IMR-90 (cell line): Measurements from ENCODE around the gene ETFA. TPM values are rescaled to one million over a fixed set of nuclear protein-coding genes. Genes with fewer than 3 reads are reported as not detected.

Source experiments
- ATAC-seq: fragments of 200-7000 bp; cut with Tn5 transposase; 2 replicates; pipeline ENCODE4 v1.9.1; 2020; ENCODE audit warnings: low read depth, mild to moderate bottlenecking, moderate library complexity
- BruUV-seq: library from RNA; stranded (reverse); fragments of 400-500 nt; replicated peaks from 2 replicates; lab custom pipeline; 2021; lab: Mats Ljungman, UMichigan
- CTCF ChIA-PET: fragments of 300-600 bp; formaldehyde crosslinking; extraction: SDS; loops from one replicate; lab custom pipeline; 2021; ENCODE audit warnings: antibody characterized with exemption; lab: Yijun Ruan, JAX
- POLR2A ChIA-PET: fragments of 300-600 bp; sonication (Branson Sonifier 250); formaldehyde crosslinking; loops from one replicate; lab custom pipeline; 2022; ENCODE audit warnings: antibody characterized with exemption; ENCODE audit not compliant: unreplicated experiment; lab: Charles Lee
- DNase-seq: peaks from one replicate; pipeline ENCODE4 v3.0.0; 2013
- H2AFZ ChIP-seq: replicated peaks from 2 replicates; pipeline ENCODE3; 2013; ENCODE audit warnings: low read length, mild to moderate bottlenecking; ENCODE audit not compliant: poor library complexity
- H2AK5ac ChIP-seq: 2 replicates; pipeline ENCODE4 v1.6.1; 2013; ENCODE audit warnings: low read depth, low read length, inconsistent platforms
- H2AK9ac ChIP-seq: replicated peaks from 2 replicates; pipeline ENCODE3; 2013; ENCODE audit warnings: mild to moderate bottlenecking, low read depth, low read length, moderate library complexity; ENCODE audit not compliant: poor library complexity
- H2BK120ac ChIP-seq: 2 replicates; pipeline ENCODE4 v1.6.1; 2013; ENCODE audit warnings: low read depth, low read length, inconsistent platforms
- H2BK15ac ChIP-seq: 3 replicates; pipeline ENCODE4 v1.6.1; 2013; ENCODE audit warnings: low read depth, low read length, inconsistent platforms
- H2BK20ac ChIP-seq: 2 replicates; pipeline ENCODE4 v1.6.1; 2013; ENCODE audit warnings: low read depth, mild to moderate bottlenecking, inconsistent platforms, low read length, moderate library complexity
- H2BK5ac ChIP-seq: 2 replicates; pipeline ENCODE4 v1.6.1; 2013; ENCODE audit warnings: mild to moderate bottlenecking, low read depth, low read length, inconsistent platforms; ENCODE audit not compliant: poor library complexity, severe bottlenecking
- H3K14ac ChIP-seq: replicated peaks from 2 replicates; pipeline ENCODE4 v1.6.1; 2013; ENCODE audit warnings: low read depth, low read length, inconsistent platforms
- H3K18ac ChIP-seq: 2 replicates; pipeline ENCODE4 v1.6.1; 2013; ENCODE audit warnings: low read depth, low read length, control low read depth
- H3K23ac ChIP-seq: 2 replicates; pipeline ENCODE4 v1.6.1; 2013; ENCODE audit warnings: low read depth, low read length, inconsistent platforms
- H3K27ac ChIP-seq: 2 replicates; pipeline ENCODE4 v1.5.1; 2013; ENCODE audit warnings: mild to moderate bottlenecking, control low read depth, low read length; ENCODE audit not compliant: insufficient read depth
- H3K27me3 ChIP-seq: 2 replicates; pipeline ENCODE4 v1.6.1; 2013; ENCODE audit warnings: low read length; ENCODE audit not compliant: control insufficient read depth, insufficient read depth
- H3K36me3 ChIP-seq: 2 replicates; pipeline ENCODE4 v1.6.1; 2013; ENCODE audit warnings: low read length, mixed read lengths; ENCODE audit not compliant: control insufficient read depth, insufficient read depth
- H3K4ac ChIP-seq: 2 replicates; pipeline ENCODE4 v1.6.1; 2013; ENCODE audit warnings: low read depth, low read length, inconsistent platforms
- H3K4me1 ChIP-seq: 2 replicates; pipeline ENCODE4 v1.6.1; 2013; ENCODE audit warnings: low read length, mixed read lengths; ENCODE audit not compliant: control insufficient read depth, insufficient read depth
- H3K4me2 ChIP-seq: 2 replicates; pipeline ENCODE4 v1.6.1; 2013; ENCODE audit warnings: low read depth, mild to moderate bottlenecking, control low read depth, low read length, moderate library complexity
- H3K4me3 ChIP-seq: 2 replicates; pipeline ENCODE4 v1.5.1; 2013; ENCODE audit warnings: low read depth, mild to moderate bottlenecking, control low read depth, low read length, moderate library complexity; ENCODE audit not compliant: insufficient read depth
- H3K56ac ChIP-seq: 2 replicates; pipeline ENCODE4 v1.6.1; 2013; ENCODE audit warnings: low read length, inconsistent platforms; ENCODE audit not compliant: insufficient read depth; ENCODE audit errors: extremely low read depth
- H3K79me1 ChIP-seq, 2 experiments: 2 replicates each; pipeline ENCODE4 v1.6.1; 2013; ENCODE audit warnings: low read length in 2 of 2, inconsistent platforms in 1 of 2, low read depth in 1 of 2
- H3K9ac ChIP-seq: 2 replicates; pipeline ENCODE4 v1.6.1; 2013; ENCODE audit warnings: low read depth, low read length, control low read depth
- H3K9me1 ChIP-seq: 2 replicates; pipeline ENCODE4 v1.6.1; 2013; ENCODE audit warnings: low read length, inconsistent platforms; ENCODE audit not compliant: insufficient read depth
- H3K9me3 ChIP-seq: 2 replicates; pipeline ENCODE4 v1.6.1; 2013; ENCODE audit warnings: low read length; ENCODE audit not compliant: control insufficient read depth, insufficient read depth
- H4K20me1 ChIP-seq: 2 replicates; pipeline ENCODE4 v1.6.1; 2013; ENCODE audit warnings: low read length, inconsistent platforms; ENCODE audit not compliant: insufficient read depth
- H4K5ac ChIP-seq: 2 replicates; pipeline ENCODE4 v1.6.1; 2013; ENCODE audit warnings: mild to moderate bottlenecking, low read depth, low read length, control low read depth
- H4K8ac ChIP-seq, 2 experiments: 2 replicates each; pipeline ENCODE4 v1.6.1; 2013; ENCODE audit warnings: low read depth in 2 of 2, low read length in 2 of 2, control low read depth in 1 of 2, inconsistent platforms in 1 of 2
- H4K91ac ChIP-seq: 2 replicates; pipeline ENCODE4 v1.6.1; 2013; ENCODE audit warnings: low read depth, low read length, inconsistent platforms; ENCODE audit not compliant: insufficient read depth
- BHLHE40 ChIP-seq: fragments of 150-350 bp; IDR thresholded peaks from 2 replicates; pipeline ENCODE4 v1.6.1; 2016; ENCODE audit warnings: mild to moderate bottlenecking, low read depth, low read length
- CEBPB ChIP-seq: IDR thresholded peaks from 2 replicates; pipeline ENCODE4 v1.6.1; 2012; ENCODE audit warnings: low read depth, low read length, improper control_type of control experiment
- CHD1 ChIP-seq: IDR thresholded peaks from 2 replicates; pipeline ENCODE4 v1.6.1; 2012; ENCODE audit warnings: low read depth, low read length, improper control_type of control experiment
- CTCF ChIP-seq: conservative IDR thresholded peaks from 2 replicates; pipeline ENCODE4 v1.5.1; 2012; ENCODE audit warnings: mild to moderate bottlenecking, low read depth, low read length, improper control_type of control experiment
- FOS ChIP-seq: fragments of 150-350 bp; IDR thresholded peaks from 2 replicates; pipeline ENCODE4 v1.6.1; 2016; ENCODE audit warnings: low read depth, low read length
- MAFK ChIP-seq: IDR thresholded peaks from 2 replicates; pipeline ENCODE4 v1.6.1; 2012; ENCODE audit warnings: low read depth, low read length, improper control_type of control experiment
- MAZ ChIP-seq: IDR thresholded peaks from 2 replicates; pipeline ENCODE4 v1.6.1; 2012; ENCODE audit warnings: low read depth, mild to moderate bottlenecking, low read length, improper control_type of control experiment, moderate library complexity, borderline replicate concordance
- MXI1 ChIP-seq: IDR thresholded peaks from 2 replicates; pipeline ENCODE4 v1.6.1; 2012; ENCODE audit warnings: low read depth, mild to moderate bottlenecking, low read length, moderate library complexity, borderline replicate concordance
- NFE2L2 ChIP-seq: fragments of 150-350 bp; IDR thresholded peaks from 2 replicates; pipeline ENCODE4 v1.6.1; 2016; ENCODE audit warnings: low read depth, mild to moderate bottlenecking, low read length
- POLR2A ChIP-seq: IDR thresholded peaks from 2 replicates; pipeline ENCODE4 v1.6.1; 2012; ENCODE audit warnings: mild to moderate bottlenecking, low read depth, low read length
- RAD21 ChIP-seq: IDR thresholded peaks from 2 replicates; pipeline ENCODE4 v1.6.1; 2012; ENCODE audit warnings: low read length, improper control_type of control experiment
- RCOR1 ChIP-seq: IDR thresholded peaks from 2 replicates; pipeline ENCODE4 v1.6.1; 2012; ENCODE audit warnings: mild to moderate bottlenecking, low read length, improper control_type of control experiment; ENCODE audit not compliant: insufficient replicate concordance
- RFX5 ChIP-seq: IDR thresholded peaks from 2 replicates; pipeline ENCODE4 v1.8.0; 2012; ENCODE audit warnings: low read depth, mild to moderate bottlenecking, low read length, moderate library complexity
- SMC3 ChIP-seq: fragments of 150-350 bp; IDR thresholded peaks from 2 replicates; pipeline ENCODE4 v1.6.1; 2016; ENCODE audit warnings: low read depth, mild to moderate bottlenecking, antibody characterized with exemption, low read length, moderate library complexity
- WGBS, 2 experiments: methylation state at CpG; one replicate each; pipeline versions ENCODE4 v1.1.5 to v1.1.7; 2013; ENCODE audit warnings: missing lambda C conversion rate in 2 of 2; ENCODE audit not compliant: insufficient read length in 1 of 2; ENCODE audit errors: extremely low coverage in 2 of 2; 5-methylcytosine and 5-hydroxymethylcytosine counted together
- dilution Hi-C: fragments of 300-500 bp; cut with HindIII; formaldehyde crosslinking; loops from one replicate; pipeline ENCODE4 v1.14.3; 2018; ENCODE audit warnings: low sequenced_read_pairs; ENCODE audit not compliant: unreplicated experiment
- in situ Hi-C: fragments of 300-500 bp; cut with MboI; formaldehyde crosslinking; loops from 3 replicates; pipeline ENCODE4 v1.14.3; 2019; ENCODE audit warnings: low sequenced_read_pairs, inconsistent platforms, mixed read lengths
- intact Hi-C: fragments of 100-400 bp; cut with micrococcal nuclease; formaldehyde crosslinking; loops from 2 replicates; pipeline ENCODE4 v1.10.0; 2022
- polyA plus RNA-seq, 3 experiments: library from polyadenylated mRNA; depleted of rRNA; stranded (reverse); fragments of >200 nt; gene quantifications; 2 replicates each; pipeline ENCODE4 v1.2.3, GENCODE V29; 2012; ENCODE audit warnings: low replicate concordance in 1 of 3
- total RNA-seq: library from RNA; depleted of rRNA; stranded (reverse); fragments of >200 nt; gene quantifications from 2 replicates; pipeline ENCODE4 v1.2.3, GENCODE V29; 2012
- TF ChIP-seq, protein P1 (sequence below): fragments of 150-350 bp; IDR thresholded peaks from 2 replicates; pipeline ENCODE4 v1.6.1; 2017; ENCODE audit warnings: mild to moderate bottlenecking, antibody characterized with exemption, low read length, low read depth
- TF ChIP-seq, protein P2 (sequence below): fragments of 150-350 bp; IDR thresholded peaks from 2 replicates; pipeline ENCODE4 v1.6.1; 2016; ENCODE audit warnings: low read depth, mild to moderate bottlenecking, low read length, moderate library complexity, borderline replicate concordance

The ETFA gene
- total and polyA plus RNA-seq, 2 of the 4 experiments (the other 2 are of a cell fraction): 115 to 172 TPM

DNA sequence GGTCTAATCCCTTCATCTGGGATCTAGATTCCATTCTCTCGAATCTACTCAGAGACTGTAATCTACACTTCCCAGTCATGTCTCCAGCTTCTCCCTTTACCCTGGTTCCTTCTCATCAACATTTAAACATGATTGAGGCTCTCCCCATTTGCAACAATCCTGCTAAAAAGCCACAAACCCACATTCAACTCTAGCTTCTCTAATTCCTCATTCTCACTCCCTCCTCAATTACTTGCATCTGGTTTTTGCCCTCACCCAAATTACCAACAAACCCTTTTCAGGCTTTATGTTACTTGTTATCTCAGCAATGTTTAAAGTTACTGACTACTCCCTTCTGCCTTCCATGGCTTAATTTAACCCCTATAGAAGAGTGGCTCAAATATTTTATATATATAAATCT lies 11.5 kb downstream of the ETFA start:
- Histone ChIP-seq H4K5ac (no peak overlapping the region), H2BK5ac (no peak overlapping the region), H4K20me1 (peaks cover 63% of the 10 kb centered on the region), H2BK20ac (no peak overlapping the region), H3K56ac (no peak overlapping the region), H2BK120ac (no peak overlapping the region), H3K9me3 (no peaks in the 10 kb centered on the region), H3K27me3 (no peaks in the 10 kb centered on the region), H2AK5ac (no peak overlapping the region), H3K9ac (no peak overlapping the region), H3K4ac (no peak overlapping the region), H4K8ac (no peak overlapping the region), H3K23ac (no peak overlapping the region), H3K14ac (no peak overlapping the region), H3K18ac (no peak overlapping the region), H3K4me1 (no peaks in the 10 kb centered on the region), H3K4me3 (no peak overlapping the region), H3K4me2 (no peak overlapping the region), H4K91ac (no peak overlapping the region), H3K27ac (no peak overlapping the region), H3K79me1 (peaks cover 45 to 73% of the 10 kb centered on the region in 2 experiments), H2BK15ac (no peak overlapping the region), H2AK9ac (no peak overlapping the region), H2AFZ (no peak overlapping the region), H3K9me1 (peaks cover 8% of the 10 kb centered on the region; the same call in 1 of the 2 replicates), H3K36me3 (no peaks in the 10 kb centered on the region)
- DNase-seq: no peak
- intact Hi-C loops: loop anchor here (5.0 kb wide), 1 partner anchor 568 kb away; no protein-coding TSS in a partner anchor
- in situ Hi-C loops: no loop called here
- TF ChIP-seq POLR2A (no peak), MAFK (no peak), CTCF (no peak), NFE2L2 (no peak), RFX5 (no peak), CEBPB (no peak), CHD1 (no peak), RCOR1 (no peak), FOS (no peak), BHLHE40 (no peak), SMC3 (no peak), MAZ (no peak), MXI1 (no peak), RAD21 (no peak)
- TF ChIP-seq, protein P1, sequence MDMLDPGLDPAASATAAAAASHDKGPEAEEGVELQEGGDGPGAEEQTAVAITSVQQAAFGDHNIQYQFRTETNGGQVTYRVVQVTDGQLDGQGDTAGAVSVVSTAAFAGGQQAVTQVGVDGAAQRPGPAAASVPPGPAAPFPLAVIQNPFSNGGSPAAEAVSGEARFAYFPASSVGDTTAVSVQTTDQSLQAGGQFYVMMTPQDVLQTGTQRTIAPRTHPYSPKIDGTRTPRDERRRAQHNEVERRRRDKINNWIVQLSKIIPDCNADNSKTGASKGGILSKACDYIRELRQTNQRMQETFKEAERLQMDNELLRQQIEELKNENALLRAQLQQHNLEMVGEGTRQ: no peak
- TF ChIP-seq, protein P2, sequence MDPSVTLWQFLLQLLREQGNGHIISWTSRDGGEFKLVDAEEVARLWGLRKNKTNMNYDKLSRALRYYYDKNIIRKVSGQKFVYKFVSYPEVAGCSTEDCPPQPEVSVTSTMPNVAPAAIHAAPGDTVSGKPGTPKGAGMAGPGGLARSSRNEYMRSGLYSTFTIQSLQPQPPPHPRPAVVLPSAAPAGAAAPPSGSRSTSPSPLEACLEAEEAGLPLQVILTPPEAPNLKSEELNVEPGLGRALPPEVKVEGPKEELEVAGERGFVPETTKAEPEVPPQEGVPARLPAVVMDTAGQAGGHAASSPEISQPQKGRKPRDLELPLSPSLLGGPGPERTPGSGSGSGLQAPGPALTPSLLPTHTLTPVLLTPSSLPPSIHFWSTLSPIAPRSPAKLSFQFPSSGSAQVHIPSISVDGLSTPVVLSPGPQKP: no peak
- dilution Hi-C loops: no loop called here
- no TSS peak for BruUV-seq
- ATAC-seq: no peak
- no CpG with 5 or more reads among the region's 1 CpG for WGBS, 2 experiments
- ChIA-PET POLR2A (no interaction called here), CTCF (interaction anchor here (0.6 kb wide), 1 partner anchor 430 kb away, joined by 3 read pairs; no protein-coding TSS in a partner anchor)
